Measurements from ENCODE around the gene CACNA2D3.

- TF ChIP-seq CTCF (IDR thresholded peaks at IDR 0.05) (no peak), ZFX (IDR thresholded peaks at IDR 0.05; ENCODE audit: borderline replicate concordance) (no peak)
Observed at GRCh38 chr3:54347933-54348332, 225.6 kb downstream of the CACNA2D3 start.
